Measurements from ENCODE around the gene HOMER2.

DNA sequence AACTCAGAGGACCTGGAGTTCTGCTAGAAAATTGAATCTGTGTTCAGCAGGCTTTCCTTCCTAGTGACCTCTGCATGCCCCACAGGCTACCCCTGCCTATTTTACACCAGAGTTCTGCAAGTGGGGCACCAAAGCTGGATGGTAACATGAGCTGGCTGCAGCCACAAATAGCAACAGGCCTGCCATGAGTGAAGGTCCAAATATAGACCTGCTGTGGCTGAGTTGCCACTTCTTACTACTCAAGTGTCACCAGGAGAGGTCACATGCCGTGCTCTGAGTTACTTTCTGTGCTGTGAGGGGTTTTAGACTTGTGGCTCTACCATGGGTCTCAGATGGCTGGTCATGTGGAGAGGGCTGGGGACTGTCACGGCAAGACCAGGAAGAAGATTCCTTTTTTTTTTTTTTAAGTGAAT is 146.5 kb downstream of the HOMER2 start, which contains the start of gene FSD2:
- TF ChIP-seq ATF7 (IDR thresholded peaks at IDR 0.05): no peak
- no peak for TF ChIP-seq CEBPB (tag; IDR thresholded peaks at IDR 0.05)
- TF ChIP-seq EGR1 (conservative IDR thresholded peaks at IDR 0.05): no peak
- no peak for TF ChIP-seq TEAD4 (IDR thresholded peaks at IDR 0.05; ENCODE audit: low read length)
- no peak for TF ChIP-seq TEAD4 (CRISPR knock-in tag; IDR thresholded peaks at IDR 0.05; ENCODE audit: borderline replicate concordance)
- TF ChIP-seq XRCC5 (IDR thresholded peaks at IDR 0.05; ENCODE audit: low read depth, low read length): no peak
- no peak for TF ChIP-seq MAFK (IDR thresholded peaks at IDR 0.05; ENCODE audit: low read length)
- TF ChIP-seq, protein P1, sequence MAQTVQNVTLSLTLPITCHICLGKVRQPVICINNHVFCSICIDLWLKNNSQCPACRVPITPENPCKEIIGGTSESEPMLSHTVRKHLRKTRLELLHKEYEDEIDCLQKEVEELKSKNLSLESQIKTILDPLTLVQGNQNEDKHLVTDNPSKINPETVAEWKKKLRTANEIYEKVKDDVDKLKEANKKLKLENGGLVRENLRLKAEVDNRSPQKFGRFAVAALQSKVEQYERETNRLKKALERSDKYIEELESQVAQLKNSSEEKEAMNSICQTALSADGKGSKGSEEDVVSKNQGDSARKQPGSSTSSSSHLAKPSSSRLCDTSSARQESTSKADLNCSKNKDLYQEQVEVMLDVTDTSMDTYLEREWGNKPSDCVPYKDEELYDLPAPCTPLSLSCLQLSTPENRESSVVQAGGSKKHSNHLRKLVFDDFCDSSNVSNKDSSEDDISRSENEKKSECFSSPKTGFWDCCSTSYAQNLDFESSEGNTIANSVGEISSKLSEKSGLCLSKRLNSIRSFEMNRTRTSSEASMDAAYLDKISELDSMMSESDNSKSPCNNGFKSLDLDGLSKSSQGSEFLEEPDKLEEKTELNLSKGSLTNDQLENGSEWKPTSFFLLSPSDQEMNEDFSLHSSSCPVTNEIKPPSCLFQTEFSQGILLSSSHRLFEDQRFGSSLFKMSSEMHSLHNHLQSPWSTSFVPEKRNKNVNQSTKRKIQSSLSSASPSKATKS (CRISPR knock-in tag; IDR thresholded peaks at IDR 0.05): no peak
- TF ChIP-seq ZNF121 (CRISPR knock-in tag; conservative IDR thresholded peaks at IDR 0.05): no peak
- TF ChIP-seq DMBX1 (CRISPR knock-in tag; IDR thresholded peaks at IDR 0.05; ENCODE audit: borderline replicate concordance): no peak
- no peak for TF ChIP-seq TEAD1 (CRISPR knock-in tag; IDR thresholded peaks at IDR 0.05)
- TF ChIP-seq RBBP5 (IDR thresholded peaks at IDR 0.05; ENCODE audit: borderline replicate concordance, insufficient read depth, low read length, poor library complexity, severe bottlenecking): no peak
- no peak for TF ChIP-seq ZNF175 (CRISPR knock-in tag; IDR thresholded peaks at IDR 0.05; ENCODE audit: low read depth)

Measured in K562 (cell line).